ENCODE measurements around the gene GLRX5. TPM values are rescaled to one million over a fixed set of nuclear protein-coding genes. Genes with fewer than 3 reads are reported as not detected.

The GLRX5 gene
- total RNA-seq, 1 donor from 2014 or later: 27.2 TPM

DNA sequence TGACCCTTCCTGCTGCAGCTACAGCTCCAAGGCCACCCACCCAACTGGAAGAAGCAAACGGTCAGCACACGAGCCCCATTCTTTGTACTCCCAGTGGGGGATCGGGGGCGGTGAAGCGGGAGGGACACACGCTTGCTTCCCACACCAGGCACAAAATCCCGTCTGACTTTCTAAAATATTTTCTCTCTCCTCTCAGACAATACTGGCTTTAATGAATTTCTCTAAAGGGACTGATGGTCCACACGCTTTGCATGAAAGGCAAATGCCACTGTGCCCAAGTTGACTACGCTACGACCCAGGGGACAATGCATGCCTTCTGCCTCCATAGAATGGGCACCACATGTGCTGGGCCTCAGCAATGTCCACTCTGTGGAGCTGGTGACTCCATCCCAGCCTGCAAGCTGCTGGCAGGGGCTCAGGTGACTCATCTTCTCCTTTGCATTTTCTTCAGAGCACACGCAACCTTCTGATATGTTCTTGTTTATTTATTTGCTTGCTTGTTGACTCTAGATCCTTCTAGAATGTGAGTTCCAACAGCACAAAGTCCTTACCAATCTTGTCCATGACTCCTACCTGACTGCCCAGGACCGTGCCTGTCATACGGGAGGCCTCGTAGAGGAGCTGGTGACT, 34.0 kb upstream of the GLRX5 start:
- TF ChIP-seq CTCF (IDR thresholded peaks at IDR 0.05): no peak
- Histone ChIP-seq H3K27me3 (no peaks in the 10 kb centered on the region), H3K27ac (no peak overlapping the region), H3K9me3 (no peaks in the 10 kb centered on the region), H3K36me3 (no peaks in the 10 kb centered on the region), H3K4me3 (no peak overlapping the region), H3K4me1 (peaks cover 21% of the 10 kb centered on the region)
- ATAC-seq: no peak
- intact Hi-C loops (cut with DNase I): no loop called here
- no peak for DNase-seq

- no peak overlapping the region for H3K4me3 ChIP-seq
- no peak overlapping the region for H3K27ac ChIP-seq
- no peaks in the 10 kb centered on the region for H3K27me3 ChIP-seq
- no peak for TF ChIP-seq CTCF (IDR thresholded peaks at IDR 0.05)
- peaks cover 15% of the 10 kb centered on the region for H3K4me1 ChIP-seq
- intact Hi-C loops (cut with DNase I): no loop called here
- no peak for DNase-seq
- ATAC-seq: no peak
- peaks cover 4% of the 10 kb centered on the region for H3K36me3 ChIP-seq
- no peaks in the 10 kb centered on the region for H3K9me3 ChIP-seq
Measured at GRCh38 chr14:95502381-95502950, 32.4 kb upstream of the GLRX5 start.

GRCh38 chr14:95503365-95504134, 31.3 kb upstream of the GLRX5 start:
- Histone ChIP-seq H3K27ac (no peak overlapping the region), H3K4me1 (peaks cover 24% of the 10 kb centered on the region), H3K9me3 (no peaks in the 10 kb centered on the region), H3K4me3 (no peak overlapping the region), H3K36me3 (peaks cover 4% of the 10 kb centered on the region), H3K27me3 (no peaks in the 10 kb centered on the region)
- no peak for DNase-seq
- no peak for TF ChIP-seq CTCF (IDR thresholded peaks at IDR 0.05)
- intact Hi-C loops (cut with DNase I): no loop called here
- no peak for ATAC-seq

- DNase-seq: no peak
- Histone ChIP-seq H3K9me3 (no peaks in the 10 kb centered on the region), H3K4me1 (peaks cover 24% of the 10 kb centered on the region), H3K27ac (no peak overlapping the region), H3K27me3 (no peaks in the 10 kb centered on the region), H3K36me3 (peaks cover 4% of the 10 kb centered on the region), H3K4me3 (no peak overlapping the region)
- ATAC-seq: no peak
- no peak for TF ChIP-seq CTCF (IDR thresholded peaks at IDR 0.05)
- intact Hi-C loops (cut with DNase I): no loop called here
Measured at GRCh38 chr14:95504135-95505029, 30.5 kb upstream of the GLRX5 start.

- intact Hi-C loops (cut with DNase I): no loop called here
- Histone ChIP-seq H3K9me3 (no peaks in the 10 kb centered on the region), H3K4me3 (no peak overlapping the region), H3K27ac (no peak overlapping the region), H3K36me3 (peaks cover 4% of the 10 kb centered on the region), H3K27me3 (no peaks in the 10 kb centered on the region), H3K4me1 (peaks cover 24% of the 10 kb centered on the region)
- DNase-seq (no peak), ATAC-seq (no peak)
- TF ChIP-seq CTCF (IDR thresholded peaks at IDR 0.05): no peak
Measured at GRCh38 chr14:95505030-95505589, 29.7 kb upstream of the GLRX5 start.

All from upper lobe of right lung (tissue), 1 donor.